PC-3 (cell line): ENCODE results near the gene ZNF574. TPM values are rescaled to one million over a fixed set of nuclear protein-coding genes. Genes with fewer than 3 reads are reported as not detected.
A peak's percentile ranks its signal among the peaks of the same experiment; 100 is the strongest.

Source experiments
- ATAC-seq: fragments of 200-7000 bp; cut with Tn5 transposase; 2 replicates; pipeline ENCODE4 v1.9.1; 2020; ENCODE audit warnings: mild to moderate bottlenecking, moderate library complexity
- BruUV-seq: library from RNA; stranded (reverse); fragments of 400-500 nt; replicated peaks from 2 replicates; lab custom pipeline; 2021; lab: Mats Ljungman, UMichigan
- CTCF ChIA-PET: fragments of 300-600 bp; sonication (Branson Sonifier 250); formaldehyde crosslinking; loops from one replicate; lab custom pipeline; 2022; ENCODE audit warnings: antibody characterized with exemption; lab: Charles Lee
- POLR2A ChIA-PET: fragments of 300-600 bp; sonication (Branson Sonifier 250); formaldehyde crosslinking; loops from one replicate; lab custom pipeline; 2022; ENCODE audit warnings: antibody characterized with exemption; ENCODE audit not compliant: unreplicated experiment; lab: Charles Lee
- DNase-seq: peaks from one replicate; pipeline ENCODE4 v3.0.0-alpha.2; 2015
- H2AFZ ChIP-seq: fragments of 300-600 bp; sonication (generic); 2 replicates; pipeline ENCODE4 v1.6.0; 2016; ENCODE audit warnings: antibody characterized with exemption, low read length
- H3F3A ChIP-seq: fragments of 300-600 bp; sonication (generic); one replicate; pipeline ENCODE4 v1.6.0; 2017; ENCODE audit warnings: antibody characterized with exemption, low read length, control low read depth, mild to moderate bottlenecking; ENCODE audit not compliant: unreplicated experiment
- H3K27ac ChIP-seq: fragments of 300-600 bp; sonication (generic); 2 replicates; pipeline ENCODE4 v1.5.1; 2016; ENCODE audit warnings: mild to moderate bottlenecking, low read length
- H3K27me3 ChIP-seq: fragments of 300-600 bp; sonication (generic); 2 replicates; pipeline ENCODE4 v1.6.1; 2016; ENCODE audit warnings: low read length, mixed read lengths
- H3K36me3 ChIP-seq: fragments of 300-600 bp; sonication (generic); 2 replicates; pipeline ENCODE4 v1.6.1; 2016; ENCODE audit warnings: low read depth, mixed run types, low read length, mixed read lengths
- H3K4me1 ChIP-seq: fragments of 300-600 bp; sonication (generic); 2 replicates; pipeline ENCODE4 v1.5.1; 2016; ENCODE audit warnings: low read length; ENCODE audit not compliant: insufficient read depth
- H3K4me2 ChIP-seq: fragments of 300-600 bp; sonication (generic); 2 replicates; pipeline ENCODE4 v1.6.0; 2016; ENCODE audit warnings: low read length
- H3K4me3 ChIP-seq: fragments of 300-600 bp; sonication (generic); 2 replicates; pipeline ENCODE4 v1.5.1; 2016; ENCODE audit warnings: mild to moderate bottlenecking, low read length, mixed read lengths
- H3K79me2 ChIP-seq: fragments of 300-600 bp; sonication (generic); 2 replicates; pipeline ENCODE4 v1.6.1; 2017; ENCODE audit warnings: low read length, mixed read lengths
- H3K9ac ChIP-seq: fragments of 300-600 bp; sonication (generic); 2 replicates; pipeline ENCODE4 v1.6.0; 2016; ENCODE audit warnings: mild to moderate bottlenecking, low read length
- H3K9me2 ChIP-seq: fragments of 300-600 bp; sonication (generic); replicated peaks from 2 replicates; pipeline ENCODE4 v1.6.1; 2016; ENCODE audit warnings: mixed run types, low read length, mixed read lengths
- H3K9me3 ChIP-seq: fragments of 300-600 bp; sonication (generic); 2 replicates; pipeline ENCODE4 v1.6.1; 2016; ENCODE audit warnings: low read length, mixed read lengths
- H4K20me1 ChIP-seq: fragments of 300-600 bp; sonication (generic); 2 replicates; pipeline ENCODE4 v1.6.1; 2016; ENCODE audit warnings: low read length, mixed read lengths
- EZH2 ChIP-seq: fragments of 300-600 bp; sonication (generic); IDR thresholded peaks from one replicate; pipeline ENCODE4 v1.6.1; 2017; ENCODE audit warnings: antibody characterized with exemption, mild to moderate bottlenecking, low read length; ENCODE audit not compliant: unreplicated experiment
- EZH2phosphoT487 ChIP-seq: fragments of 300-600 bp; sonication (generic); IDR thresholded peaks from 2 replicates; pipeline ENCODE4 v1.6.1; 2018; ENCODE audit warnings: mild to moderate bottlenecking, antibody characterized with exemption, low read length, borderline replicate concordance
- intact Hi-C: fragments of 100-400 bp; cut with micrococcal nuclease; formaldehyde crosslinking; loops from 2 replicates; pipeline ENCODE4 v1.9.0; 2023
- total RNA-seq: library from RNA; depleted of rRNA; stranded (reverse); fragments of >200 nt; gene quantifications from 2 replicates; pipeline ENCODE4 v1.2.3, GENCODE V29; 2014
- TF ChIP-seq, protein P1 (sequence below): fragments of 300-600 bp; sonication (generic); conservative IDR thresholded peaks from 2 replicates; pipeline ENCODE4 v1.5.1; 2017; ENCODE audit warnings: antibody characterized with exemption, low read depth, mild to moderate bottlenecking, low read length

ZNF574 gene
- total RNA-seq, 1 experiment from 2014 or later: 14.4 TPM

DNA sequence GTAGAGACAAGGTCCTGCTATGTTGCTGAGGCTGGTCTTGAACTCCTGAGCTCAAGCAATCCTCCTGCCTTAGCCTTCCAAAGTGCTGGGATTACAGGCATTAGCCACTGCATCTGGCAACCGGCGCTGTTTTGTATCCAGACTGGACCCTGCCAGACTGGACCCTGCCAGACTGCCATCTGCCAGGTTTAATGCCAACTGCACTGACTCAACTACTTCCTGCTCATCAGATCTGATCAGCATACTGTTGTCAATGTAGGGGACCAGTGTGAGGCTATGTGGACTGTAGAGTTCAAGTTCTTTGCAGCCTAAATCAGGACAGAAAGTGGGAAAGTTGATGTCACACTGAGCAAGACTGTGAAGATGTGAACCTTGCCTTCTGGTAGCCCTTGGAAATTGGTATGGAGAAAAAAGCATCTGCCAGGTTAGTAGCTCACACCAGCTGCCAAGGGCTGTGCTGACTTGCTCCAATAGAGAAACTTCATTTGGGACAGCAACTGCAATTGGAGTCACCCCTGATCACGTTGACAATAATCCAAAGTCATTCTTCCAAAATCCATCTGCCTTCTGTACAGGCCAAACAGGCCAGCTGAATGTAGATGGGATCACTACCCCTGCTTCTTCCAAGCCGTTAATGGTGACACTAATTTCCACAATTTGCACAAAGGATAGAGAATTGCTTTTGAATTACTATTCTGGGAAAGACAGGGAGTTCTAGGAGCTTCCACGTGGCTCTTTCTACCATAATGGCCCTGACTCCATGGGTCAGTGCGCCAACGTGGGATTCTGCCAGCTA, 45.1 kb upstream of the ZNF574 start:
- Histone ChIP-seq H3K27me3 (no peaks in the 10 kb centered on the region), H3F3A (no peaks in the 10 kb centered on the region), H4K20me1 (no peaks in the 10 kb centered on the region), H2AFZ (no peak overlapping the region), H3K27ac (no peak overlapping the region), H3K79me2 (no peaks in the 10 kb centered on the region), H3K4me1 (peaks cover 11% of the 10 kb centered on the region; the same call in 1 of the 2 replicates), H3K4me2 (no peak overlapping the region), H3K9me3 (no peaks in the 10 kb centered on the region), H3K4me3 (no peak overlapping the region), H3K36me3 (no peaks in the 10 kb centered on the region; the same call in 1 of the 2 replicates), H3K9me2 (no peaks in the 10 kb centered on the region), H3K9ac (no peak overlapping the region)
- intact Hi-C loops: no loop called here
- no TSS peak for BruUV-seq
- no peak for DNase-seq
- ChIA-PET CTCF (interaction anchor here (0.7 kb wide), 1 partner anchor 45 kb away, joined by 3 read pairs; the partner anchor contains the start of gene ZNF574), POLR2A (no interaction called here)
- no peak for TF ChIP-seq EZH2
- no peak for TF ChIP-seq EZH2phosphoT487
- TF ChIP-seq, protein P1, sequence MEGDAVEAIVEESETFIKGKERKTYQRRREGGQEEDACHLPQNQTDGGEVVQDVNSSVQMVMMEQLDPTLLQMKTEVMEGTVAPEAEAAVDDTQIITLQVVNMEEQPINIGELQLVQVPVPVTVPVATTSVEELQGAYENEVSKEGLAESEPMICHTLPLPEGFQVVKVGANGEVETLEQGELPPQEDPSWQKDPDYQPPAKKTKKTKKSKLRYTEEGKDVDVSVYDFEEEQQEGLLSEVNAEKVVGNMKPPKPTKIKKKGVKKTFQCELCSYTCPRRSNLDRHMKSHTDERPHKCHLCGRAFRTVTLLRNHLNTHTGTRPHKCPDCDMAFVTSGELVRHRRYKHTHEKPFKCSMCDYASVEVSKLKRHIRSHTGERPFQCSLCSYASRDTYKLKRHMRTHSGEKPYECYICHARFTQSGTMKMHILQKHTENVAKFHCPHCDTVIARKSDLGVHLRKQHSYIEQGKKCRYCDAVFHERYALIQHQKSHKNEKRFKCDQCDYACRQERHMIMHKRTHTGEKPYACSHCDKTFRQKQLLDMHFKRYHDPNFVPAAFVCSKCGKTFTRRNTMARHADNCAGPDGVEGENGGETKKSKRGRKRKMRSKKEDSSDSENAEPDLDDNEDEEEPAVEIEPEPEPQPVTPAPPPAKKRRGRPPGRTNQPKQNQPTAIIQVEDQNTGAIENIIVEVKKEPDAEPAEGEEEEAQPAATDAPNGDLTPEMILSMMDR: no peak
- no peak for ATAC-seq

DNA sequence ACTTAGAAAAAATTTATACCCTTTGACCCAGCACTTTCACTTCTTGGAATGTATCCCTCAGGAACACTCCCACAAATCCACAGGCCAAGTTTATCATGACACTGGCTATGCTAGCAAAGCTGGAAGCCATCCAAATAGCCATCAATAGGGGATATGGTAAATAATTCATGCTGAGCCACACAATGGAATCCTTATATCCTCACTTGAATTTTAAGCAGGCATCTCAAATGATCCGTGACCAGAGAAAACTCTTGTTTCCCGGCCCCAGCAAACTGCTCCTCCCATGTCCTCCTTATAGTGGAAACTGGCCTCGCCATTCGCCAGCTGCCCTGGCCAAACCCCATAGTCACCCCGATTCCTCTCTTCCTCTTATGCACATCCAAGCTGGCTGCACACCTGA, 43.5 kb upstream of the ZNF574 start:
- H3K36me3 ChIP-seq: no peaks in the 10 kb centered on the region; the same call in 1 of the 2 replicates
- POLR2A ChIA-PET: no interaction called here
- no peaks in the 10 kb centered on the region for H3F3A ChIP-seq
- H3K27ac ChIP-seq: peak overlapping the region; percentile 28; the same call in 1 of the 2 replicates
- no peaks in the 10 kb centered on the region for H4K20me1 ChIP-seq
- ATAC-seq (peak; percentile 56), DNase-seq (peak; percentile 80)
- no peaks in the 10 kb centered on the region for H3K9me3 ChIP-seq
- peaks cover 11% of the 10 kb centered on the region; the same call in 1 of the 2 replicates for H3K4me1 ChIP-seq
- no peak overlapping the region for H3K4me2 ChIP-seq
- H2AFZ ChIP-seq: no peak overlapping the region
- TF ChIP-seq EZH2phosphoT487 (no peak), EZH2 (no peak)
- TF ChIP-seq, protein P1: no peak
- no peak overlapping the region for H3K4me3 ChIP-seq
- H3K9me2 ChIP-seq: no peaks in the 10 kb centered on the region
- intact Hi-C loops: loop anchor here (2.0 kb wide), 1 partner anchor 36 kb away; no protein-coding TSS in a partner anchor
- BruUV-seq: no TSS peak
- H3K27me3 ChIP-seq: no peaks in the 10 kb centered on the region
- no peak overlapping the region for H3K9ac ChIP-seq
- CTCF ChIA-PET: no interaction called here
- H3K79me2 ChIP-seq: no peaks in the 10 kb centered on the region

DNA sequence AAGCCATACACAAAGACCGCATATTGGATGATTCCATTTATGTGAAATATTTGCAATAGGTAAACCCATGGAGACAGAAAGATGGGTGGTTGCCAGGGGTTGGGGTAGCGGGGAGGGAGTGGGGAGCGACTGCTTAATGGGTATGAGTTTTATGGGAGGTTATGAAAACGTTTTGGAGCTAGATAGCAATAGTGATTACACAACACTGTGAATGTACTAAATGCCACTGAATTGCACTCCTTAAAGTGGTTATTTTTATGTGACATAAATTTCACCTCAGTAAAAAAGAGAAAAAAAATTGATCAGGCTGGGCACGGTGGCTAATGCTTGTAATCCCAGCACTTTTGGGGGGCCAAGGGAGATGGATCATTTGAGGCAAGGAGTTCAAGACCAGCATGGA, 42.6 kb upstream of the ZNF574 start:
- no peaks in the 10 kb centered on the region for H3K36me3 ChIP-seq
- H3K9me3 ChIP-seq: no peaks in the 10 kb centered on the region
- H3K4me3 ChIP-seq: no peak overlapping the region
- no peak for DNase-seq
- no peak for ATAC-seq
- H3K79me2 ChIP-seq: no peaks in the 10 kb centered on the region
- peaks cover 11% of the 10 kb centered on the region; the same call in 1 of the 2 replicates for H3K4me1 ChIP-seq
- intact Hi-C loops: loop anchor here (2.0 kb wide), 1 partner anchor 37 kb away; no protein-coding TSS in a partner anchor
- no peak for TF ChIP-seq EZH2
- no peak for TF ChIP-seq EZH2phosphoT487
- TF ChIP-seq, protein P1: no peak
- no peak overlapping the region for H3K4me2 ChIP-seq
- no peaks in the 10 kb centered on the region for H3F3A ChIP-seq
- CTCF ChIA-PET: no interaction called here
- H3K9me2 ChIP-seq: no peaks in the 10 kb centered on the region
- H3K9ac ChIP-seq: no peak overlapping the region
- no peaks in the 10 kb centered on the region for H3K27me3 ChIP-seq
- H4K20me1 ChIP-seq: no peaks in the 10 kb centered on the region
- no peak overlapping the region for H3K27ac ChIP-seq
- POLR2A ChIA-PET: no interaction called here
- no TSS peak for BruUV-seq
- H2AFZ ChIP-seq: no peak overlapping the region
